Activated CD8-positive, alpha-beta memory T cell treated with anti-CD3 and anti-CD28 coated beads for 36 hours (primary cell): ENCODE results near the gene INO80C. TPM values are rescaled to one million over a fixed set of nuclear protein-coding genes. Genes with fewer than 3 reads are reported as not detected.
"Not testable (repeated sequence)": the region's sequence is repeated elsewhere in the genome, so short reads cannot be mapped to it uniquely, and the experiment has no call there.

ENCODE experiments used
- CTCF ChIA-PET: fragments of 350-600 bp; sonication (Branson Sonifier 250); formaldehyde crosslinking; loops from one replicate; lab custom pipeline; 2021; ENCODE audit warnings: antibody characterized with exemption; lab: Charles Lee
- POLR2A ChIA-PET: fragments of 350-600 bp; sonication (Branson Sonifier 250); formaldehyde crosslinking; loops from one replicate; lab custom pipeline; 2021; ENCODE audit warnings: antibody characterized with exemption; lab: Charles Lee
- total RNA-seq, 2 experiments: library from RNA; stranded (reverse); gene quantifications; one replicate each; pipeline ENCODE4 v1.2.3, GENCODE V29; 2021

INO80C gene
- total RNA-seq, 2 experiments from 2014 or later = 29.3 to 32.7 TPM

DNA sequence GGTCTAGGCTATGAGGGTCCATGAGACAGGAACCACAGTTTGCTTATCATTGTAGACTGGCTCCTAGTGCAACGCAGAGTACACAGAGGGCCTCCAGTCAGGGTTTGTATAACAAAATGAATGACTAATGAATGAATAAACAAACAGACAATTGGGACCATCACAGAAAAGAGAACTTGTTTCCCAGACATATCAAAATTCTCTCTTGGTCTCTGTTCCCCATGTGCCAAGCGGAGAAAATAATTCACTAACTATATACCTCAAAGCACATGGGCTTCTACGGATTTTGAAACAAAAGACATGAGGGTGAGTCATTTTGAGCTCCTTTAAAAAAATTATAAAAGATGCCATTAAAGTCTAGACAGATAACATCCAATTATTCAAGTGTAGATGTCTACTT, 28.0 kb downstream of the INO80C start:
- CTCF ChIA-PET = no interaction called here
- POLR2A ChIA-PET = no interaction called here

DNA sequence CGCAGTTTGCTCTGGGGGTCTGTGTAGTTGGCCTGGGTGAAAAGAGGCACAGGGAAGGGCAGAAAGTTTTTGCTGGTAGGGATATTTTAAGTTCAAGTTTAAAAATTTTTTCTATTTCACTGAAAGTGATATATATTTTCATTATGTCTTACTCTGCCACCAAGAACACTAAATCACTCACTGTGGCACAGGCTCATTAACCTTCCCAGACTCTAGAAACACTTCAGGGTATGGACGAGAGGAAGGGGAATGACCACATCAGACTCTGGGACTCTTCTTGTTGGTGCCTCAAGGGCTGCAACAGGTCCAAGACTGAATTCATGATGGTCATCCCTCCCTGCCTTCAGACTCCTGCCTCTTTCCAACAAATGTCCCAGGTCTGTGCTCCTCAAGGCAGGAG, 29.0 kb downstream of the INO80C start:
- POLR2A ChIA-PET = no interaction called here
- CTCF ChIA-PET = no interaction called here

DNA sequence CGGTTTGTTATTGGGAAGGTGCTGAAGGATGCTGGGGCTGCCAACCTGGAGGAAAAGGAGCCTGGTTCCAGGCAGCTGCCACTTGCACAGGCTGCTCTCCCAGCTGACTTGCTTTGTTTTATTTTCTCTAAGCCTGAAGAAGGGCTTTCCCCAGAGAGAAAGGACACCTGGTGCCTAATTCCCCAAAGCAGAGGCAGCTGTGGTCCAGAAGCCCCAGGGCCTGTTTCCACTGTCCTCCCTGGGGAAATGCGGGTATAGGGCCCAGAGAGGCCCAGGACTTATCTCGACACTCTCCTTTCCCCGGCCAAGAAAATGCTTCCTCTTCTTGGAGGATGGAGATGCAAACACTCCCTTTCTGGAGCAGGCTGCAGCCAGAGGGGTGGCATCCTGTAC, 30.1 kb downstream of the INO80C start:
- CTCF ChIA-PET = no interaction called here
- POLR2A ChIA-PET = no interaction called here

DNA sequence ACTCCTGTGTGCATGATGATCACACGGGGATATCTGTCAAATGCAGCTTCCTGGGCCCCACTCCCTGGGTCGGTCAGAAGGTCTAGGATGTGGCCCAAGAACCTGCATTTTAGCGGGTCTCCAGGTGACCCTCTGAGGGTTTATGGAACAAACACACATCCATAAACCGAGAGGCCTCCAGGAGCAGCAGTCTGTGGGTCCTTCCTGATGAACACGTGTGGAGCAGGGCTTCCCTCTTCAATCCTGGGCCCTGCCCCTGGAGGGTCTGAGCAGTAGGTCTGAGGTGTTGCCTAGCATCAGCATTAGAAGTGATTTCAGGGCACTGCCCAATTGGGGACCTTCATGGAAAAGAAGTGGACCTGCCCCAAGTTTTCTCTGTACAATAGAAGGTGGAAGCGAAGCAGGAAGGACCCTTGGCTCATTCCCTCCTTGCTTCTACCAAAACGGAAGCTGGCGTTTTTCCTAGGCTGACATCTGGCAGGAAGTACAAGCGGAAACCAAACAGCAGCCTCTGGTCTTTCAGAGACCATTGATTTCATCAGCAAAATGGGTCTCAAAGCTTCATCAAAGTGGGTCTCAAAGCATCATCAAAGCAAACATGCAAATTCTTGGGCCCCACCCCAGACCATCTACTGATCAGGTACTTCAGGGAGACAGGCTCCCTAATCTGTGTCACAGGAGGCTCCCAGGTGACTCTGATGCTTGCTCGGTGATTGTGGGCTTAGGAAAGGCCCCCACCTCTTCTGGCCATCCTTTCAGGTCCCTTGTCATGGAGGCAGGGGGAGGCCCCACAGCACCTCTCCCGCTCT, 30.7 kb downstream of the INO80C start:
- ChIA-PET POLR2A (no interaction called here), CTCF (interaction anchor here (0.6 kb wide), 1 partner anchor 1219 kb away, joined by 4 read pairs; no protein-coding TSS in a partner anchor)

DNA sequence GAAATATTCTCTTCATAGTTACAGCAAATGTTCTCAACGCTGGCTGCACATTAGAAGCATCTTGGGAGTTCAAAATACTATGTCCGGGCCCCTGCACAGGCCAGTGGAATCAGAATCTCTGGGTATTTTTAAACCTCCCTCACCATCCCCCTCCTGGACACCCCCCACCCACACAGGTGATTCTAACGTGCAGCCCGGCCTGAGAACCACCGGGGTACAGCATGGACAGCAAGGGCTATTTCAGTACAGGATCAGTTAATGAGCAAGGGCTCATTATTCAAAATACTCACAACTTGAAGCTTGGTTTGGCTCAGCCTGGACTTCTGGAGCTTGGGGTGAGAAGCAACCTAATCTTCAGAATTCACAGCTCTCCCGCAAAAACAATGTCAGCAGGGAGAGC, 31.4 kb downstream of the INO80C start:
- POLR2A ChIA-PET = no interaction called here
- CTCF ChIA-PET = interaction anchor here (0.6 kb wide), 1 partner anchor 1218 kb away, joined by 4 read pairs; no protein-coding TSS in a partner anchor

DNA sequence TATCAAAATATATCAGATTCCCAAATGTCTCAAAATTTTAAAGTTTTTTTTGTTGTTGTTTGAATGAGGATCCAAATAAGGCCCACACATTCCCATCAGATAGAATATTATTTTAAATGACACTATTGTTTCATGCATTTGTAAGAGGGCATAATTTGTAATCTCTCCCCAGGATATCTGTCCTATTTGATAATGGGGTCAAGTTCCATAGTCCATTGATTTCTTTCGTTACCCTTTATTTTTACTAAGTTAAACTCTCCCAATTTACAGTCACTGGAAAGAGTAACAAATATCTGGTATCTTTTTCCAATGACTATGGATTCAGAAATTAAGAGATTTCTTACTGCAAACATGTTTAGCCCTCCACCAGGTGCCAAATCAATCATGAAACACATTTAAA, 32.4 kb downstream of the INO80C start:
- ChIA-PET CTCF (no interaction called here), POLR2A (no interaction called here)

DNA sequence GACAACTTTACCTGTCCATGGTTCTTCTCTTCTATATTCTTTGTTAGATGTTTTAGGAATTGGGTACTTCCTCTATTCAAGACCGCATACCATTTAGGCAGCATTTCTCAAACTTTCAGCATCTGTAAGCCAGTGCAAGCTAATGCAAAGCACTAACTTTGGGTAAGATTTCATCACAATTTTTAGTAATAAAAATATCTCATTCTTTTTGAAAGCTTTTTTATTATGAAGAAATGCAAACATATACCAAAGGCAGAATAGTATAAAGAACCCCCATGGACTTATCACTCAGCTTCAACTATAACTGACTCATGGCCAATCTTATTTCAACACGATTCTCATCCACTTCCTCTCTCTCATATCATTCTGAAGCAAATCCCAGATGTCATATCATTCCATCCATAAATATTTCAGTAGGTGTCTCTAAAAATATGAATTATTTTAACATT, 32.9 kb downstream of the INO80C start:
- CTCF ChIA-PET = no interaction called here
- POLR2A ChIA-PET = no interaction called here

DNA sequence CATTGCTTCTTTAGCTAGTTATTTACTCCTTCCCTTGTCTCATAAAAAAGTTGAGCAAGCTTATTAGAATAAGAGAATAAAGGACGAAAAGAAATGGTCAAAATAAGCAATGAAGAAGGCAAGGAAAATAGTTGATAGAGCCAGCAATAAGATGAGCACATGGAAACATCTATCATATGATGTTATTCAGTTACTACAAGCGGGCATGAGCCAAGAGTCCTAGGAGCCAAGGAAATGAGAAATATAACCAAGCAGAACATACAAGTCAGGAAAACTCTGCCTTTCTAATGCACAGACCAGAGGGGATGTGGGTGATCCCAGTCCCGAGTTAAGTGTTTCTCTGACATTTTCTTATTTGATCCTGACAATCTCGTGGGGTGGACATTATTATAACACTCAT, 33.9 kb downstream of the INO80C start:
- CTCF ChIA-PET = no interaction called here
- POLR2A ChIA-PET = no interaction called here

DNA sequence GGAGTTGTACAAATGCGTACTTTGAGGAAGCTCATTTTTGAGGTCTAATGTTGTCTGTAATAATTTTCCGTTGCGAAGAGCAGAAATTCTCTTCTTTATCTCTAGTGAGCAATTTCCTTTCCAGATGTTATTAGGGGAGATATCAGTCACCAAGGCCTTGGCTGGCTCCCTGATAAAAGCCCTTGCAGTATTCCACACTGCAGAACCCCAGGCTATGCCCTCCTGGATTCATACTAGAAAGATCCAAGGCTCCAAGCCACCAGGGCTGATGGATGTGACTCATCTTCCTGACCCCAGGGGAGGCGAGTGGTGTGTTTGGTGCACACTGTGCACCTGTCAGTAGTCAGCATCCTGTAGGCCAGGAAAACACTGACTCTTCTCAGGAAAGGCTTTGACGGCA, 34.7 kb downstream of the INO80C start:
- ChIA-PET POLR2A (no interaction called here), CTCF (no interaction called here)

DNA sequence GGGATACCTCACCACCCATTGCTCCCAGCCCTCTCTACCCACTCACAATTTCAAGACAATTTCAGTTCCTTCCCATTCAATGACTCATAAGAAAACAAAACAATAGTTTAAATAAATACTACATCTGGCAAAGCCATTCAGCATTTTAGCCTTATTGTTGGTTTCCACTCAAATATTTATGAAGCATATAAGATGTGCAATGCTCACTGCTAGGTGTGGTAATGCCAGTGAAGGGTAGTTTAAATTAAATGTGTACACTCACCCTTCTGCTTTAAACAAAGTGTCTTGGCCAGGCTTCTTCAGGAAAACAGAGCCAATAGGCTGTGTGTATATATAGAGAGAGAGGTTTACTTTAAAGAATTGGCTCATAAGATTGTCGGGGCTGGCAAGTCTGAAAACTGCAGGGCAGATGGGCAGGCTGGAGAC, 37.0 kb downstream of the INO80C start:
- CTCF ChIA-PET = no interaction called here
- POLR2A ChIA-PET = no interaction called here

DNA sequence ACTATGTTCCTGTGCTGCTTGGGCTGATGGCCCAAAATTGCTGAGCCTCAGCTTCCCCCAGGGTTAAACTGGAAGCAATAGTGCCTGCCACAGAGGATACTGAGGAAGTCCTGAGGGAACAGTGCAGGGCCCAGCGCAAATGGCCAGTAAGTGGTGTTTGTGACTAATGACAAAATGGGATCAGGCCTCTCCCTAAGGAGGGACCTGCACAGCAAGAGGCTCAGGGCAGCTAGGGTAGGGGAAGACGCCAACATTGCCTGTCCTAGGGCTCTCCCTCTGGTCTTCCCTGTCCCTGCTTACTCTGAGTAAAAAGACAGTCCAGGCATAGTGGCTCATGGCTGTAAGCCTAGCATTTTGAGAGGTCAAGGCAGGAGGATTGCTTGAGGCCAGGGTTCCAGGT, 37.8 kb downstream of the INO80C start:
- ChIA-PET CTCF (no interaction called here), POLR2A (no interaction called here)

DNA sequence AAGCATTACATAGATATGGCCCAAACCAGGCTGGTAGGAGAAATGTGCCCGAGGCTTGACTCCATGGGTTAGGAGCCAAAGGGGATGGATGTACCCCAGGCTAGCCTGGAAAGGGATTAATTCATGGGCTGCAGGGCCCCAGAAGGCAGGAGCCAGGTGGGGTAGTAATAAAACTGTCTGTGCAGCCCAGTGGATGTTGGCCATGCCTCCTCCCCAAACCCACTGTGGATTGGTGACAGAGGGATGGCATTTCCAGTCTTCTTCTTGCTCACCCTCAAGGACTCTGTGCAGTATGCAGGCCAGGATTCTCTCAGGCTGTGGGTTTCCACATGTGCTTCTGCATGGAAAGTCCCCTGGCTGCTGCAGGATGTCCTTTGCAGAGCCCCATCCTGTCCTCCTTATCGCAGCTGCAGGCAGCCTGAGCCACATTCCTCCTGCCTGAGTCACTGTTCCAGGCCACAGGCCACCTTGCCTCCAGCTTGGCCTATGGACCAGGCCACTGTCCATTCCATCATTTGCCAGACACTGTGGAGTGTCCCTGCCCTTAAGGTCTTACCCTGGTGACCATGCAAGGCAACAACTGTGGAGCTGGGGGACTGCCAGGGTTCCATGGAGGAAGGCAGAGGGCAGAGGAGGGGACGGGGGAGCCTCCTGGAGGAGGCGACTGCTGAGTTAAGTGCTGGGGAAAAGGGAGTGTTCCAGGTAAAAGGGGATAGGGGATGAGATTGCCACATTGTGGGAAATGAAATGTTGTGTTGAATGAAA, 38.9 kb downstream of the INO80C start:
- CTCF ChIA-PET = no interaction called here

DNA sequence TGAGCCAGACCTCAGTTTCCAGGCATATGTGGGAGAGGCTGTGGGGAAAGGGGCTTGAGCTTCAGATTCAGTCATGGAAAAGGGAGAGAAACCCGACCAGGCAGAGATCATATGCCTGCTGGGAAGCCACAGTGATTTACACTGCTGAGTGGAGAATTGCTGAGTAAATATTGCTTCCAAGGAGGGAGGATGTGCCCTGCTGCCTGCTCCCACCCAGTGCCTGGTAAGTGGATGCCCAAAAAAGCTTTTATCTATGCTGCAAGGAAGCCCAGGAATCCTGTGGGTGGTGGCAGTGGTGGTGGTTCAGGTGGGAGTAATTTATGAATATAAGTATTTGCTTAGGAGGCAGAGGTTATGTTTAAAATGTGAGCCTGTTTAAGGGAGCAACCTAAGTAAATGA, 39.5 kb downstream of the INO80C start:
- CTCF ChIA-PET = no interaction called here
- POLR2A ChIA-PET = no interaction called here

More for the DNA sequence above, 38.9 kb downstream of the INO80C start:
- POLR2A ChIA-PET = no interaction called here

DNA sequence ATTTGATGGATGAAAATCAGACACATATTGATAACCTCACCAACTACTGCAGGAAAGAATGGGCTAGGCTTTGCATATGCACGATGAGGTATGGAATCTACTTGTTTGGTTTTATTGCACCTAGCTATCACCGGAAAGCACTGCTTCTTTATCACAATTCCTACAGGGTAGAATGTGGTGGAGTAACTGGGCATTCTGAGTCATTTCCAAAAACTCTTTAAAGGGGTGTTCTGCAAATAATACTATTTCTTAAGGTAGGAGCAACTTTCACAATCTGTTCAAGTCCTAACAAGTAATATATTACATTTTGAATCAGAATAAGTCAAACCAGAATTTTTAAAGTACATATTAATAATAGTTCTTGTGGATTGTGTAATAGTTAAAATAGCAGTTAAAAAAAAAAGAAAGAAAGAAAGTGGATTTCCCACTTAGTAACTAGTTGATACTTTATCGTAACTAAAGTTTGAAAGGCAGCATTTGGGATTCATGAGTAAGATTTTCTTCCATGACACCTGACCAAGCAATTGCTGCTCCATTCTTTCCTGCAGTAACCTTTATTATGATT, 40.5 kb downstream of the INO80C start:
- ChIA-PET CTCF (no interaction called here), POLR2A (interaction anchor here (0.6 kb wide), 1 partner anchor 274 kb away, joined by 7 read pairs; no protein-coding TSS in a partner anchor)

DNA sequence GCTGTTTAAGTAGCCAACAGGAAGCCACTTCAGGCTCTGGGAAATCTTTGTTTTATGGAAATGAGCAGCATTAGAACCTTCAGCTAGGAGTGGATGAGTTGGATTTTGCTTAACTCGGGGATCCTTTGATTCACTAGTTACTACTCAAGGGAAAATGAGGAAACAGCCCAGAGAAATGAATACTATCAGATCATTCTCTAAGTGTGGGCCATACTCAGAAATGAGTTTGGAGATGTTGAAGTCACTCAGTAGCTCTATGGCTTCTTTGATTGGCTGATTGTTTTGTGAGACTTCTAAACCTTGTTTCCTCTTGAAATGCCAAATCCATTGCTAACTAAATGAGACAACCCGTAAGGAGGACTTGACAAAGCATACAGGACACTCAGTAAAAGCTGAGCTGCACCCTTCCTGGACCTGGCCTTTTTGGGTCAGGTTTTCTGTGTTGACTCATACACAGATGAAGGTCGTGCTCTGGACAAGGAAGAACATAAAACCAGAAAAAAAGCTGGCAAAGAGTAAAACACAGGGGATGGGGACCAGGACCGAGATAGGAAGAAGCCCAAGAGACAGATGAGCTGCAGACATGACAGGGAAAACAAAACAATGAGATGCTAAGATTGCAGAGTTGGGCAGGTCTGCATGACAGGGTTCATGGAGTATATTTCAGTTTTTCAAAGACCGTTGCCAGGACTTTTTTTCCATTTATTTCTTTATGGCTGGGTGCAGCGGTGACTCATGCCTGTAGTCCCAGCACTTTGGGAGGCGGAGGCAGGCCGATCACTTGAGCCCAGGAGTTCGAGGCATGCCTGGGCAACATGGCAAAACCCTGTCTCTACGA, 41.6 kb downstream of the INO80C start:
- ChIA-PET CTCF (no interaction called here), POLR2A (interaction anchor here (0.5 kb wide), 1 partner anchor 33 kb away, joined by 5 read pairs; no protein-coding TSS in a partner anchor)

DNA sequence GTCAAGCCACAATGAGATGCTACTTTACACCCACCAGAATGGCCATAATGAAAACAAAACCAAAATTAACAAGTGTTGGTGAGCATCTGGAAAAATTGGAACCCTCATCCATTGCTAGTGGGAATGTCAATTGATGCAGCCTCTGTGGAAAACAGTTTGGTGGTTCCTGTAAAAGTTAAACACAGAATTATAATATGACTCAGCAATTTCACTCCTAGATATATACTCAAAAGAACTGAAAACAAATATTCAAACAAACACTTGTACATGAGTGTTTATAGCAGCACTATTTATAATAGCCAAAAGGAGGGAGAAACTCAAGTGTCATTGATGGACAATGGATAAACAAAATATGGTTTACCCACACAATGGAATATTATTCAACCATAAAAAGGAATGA, 43.0 kb downstream of the INO80C start:
- ChIA-PET POLR2A (no interaction called here), CTCF (interaction anchor here (0.7 kb wide), 1 partner anchor 35 kb away, joined by 6 read pairs; no protein-coding TSS in a partner anchor)

DNA sequence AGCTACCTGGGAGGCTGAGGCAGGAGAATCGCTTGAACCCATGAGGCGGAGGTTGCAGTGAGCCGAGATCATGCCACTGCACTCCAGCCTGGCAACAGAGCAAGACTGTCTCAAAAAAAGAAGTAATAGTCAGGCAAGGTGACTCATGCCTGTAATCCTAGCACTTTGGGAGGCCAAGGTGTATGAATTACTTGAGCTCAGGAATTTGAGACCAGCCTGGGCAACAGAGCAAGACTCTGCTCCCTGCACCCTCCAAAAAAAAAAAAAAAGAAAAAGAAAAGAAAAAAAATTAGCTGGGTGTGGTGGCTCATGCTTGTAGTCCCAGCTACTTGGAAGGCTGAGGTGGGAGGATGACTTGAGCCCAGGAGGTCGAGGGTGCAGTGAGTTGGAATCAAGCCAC, 44.7 kb downstream of the INO80C start:
- POLR2A ChIA-PET = not testable (repeated sequence)
- CTCF ChIA-PET = interaction anchor here (0.7 kb wide), 1 partner anchor 266 kb away, joined by 3 read pairs; no protein-coding TSS in a partner anchor

DNA sequence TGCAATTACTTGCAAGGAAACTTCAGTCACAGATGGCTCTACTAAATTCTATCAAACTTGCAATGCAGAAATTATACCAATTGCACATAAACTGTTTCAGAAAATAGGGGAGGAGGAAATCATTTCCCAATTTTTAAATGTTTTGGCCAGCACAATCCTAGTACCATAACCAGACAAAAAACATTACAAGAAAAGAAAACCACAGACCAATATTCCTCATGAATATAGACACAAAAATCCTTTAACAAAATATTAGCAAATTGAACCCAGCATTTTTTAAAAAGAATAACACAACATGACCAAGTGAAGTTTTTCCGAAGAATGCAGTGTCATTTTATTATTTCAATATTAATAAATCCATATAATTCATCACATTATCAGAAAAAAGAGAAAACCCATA, 45.8 kb downstream of the INO80C start:
- CTCF ChIA-PET = no interaction called here
- POLR2A ChIA-PET = no interaction called here

DNA sequence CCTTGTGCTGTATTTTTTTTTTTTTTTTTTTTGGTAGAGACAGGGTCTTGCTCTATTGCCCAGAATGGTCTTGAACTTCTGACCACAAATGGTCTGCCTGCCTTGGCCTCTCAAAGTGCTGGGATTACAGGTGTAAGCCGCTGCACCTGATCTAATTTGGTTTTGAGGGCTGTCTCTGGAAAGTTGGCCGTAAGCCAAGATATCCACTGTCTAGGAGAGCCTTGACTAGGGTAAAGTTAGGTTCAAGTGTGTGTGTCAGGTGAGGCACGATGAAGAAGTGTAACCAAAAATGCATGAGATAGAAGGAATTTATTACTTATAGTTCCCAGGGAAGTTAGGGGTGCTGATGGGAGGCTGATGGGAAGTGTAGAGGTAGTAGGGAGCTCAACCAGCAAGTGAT, 46.7 kb downstream of the INO80C start:
- CTCF ChIA-PET = no interaction called here
- POLR2A ChIA-PET = no interaction called here
